Suprapubic skin (tissue), 4 donors: ENCODE results near the gene SQSTM1. TPM values are rescaled to one million over a fixed set of nuclear protein-coding genes. Genes with fewer than 3 reads are reported as not detected.
"Not testable (repeated sequence)": the region's sequence is repeated elsewhere in the genome, so short reads cannot be mapped to it uniquely, and the experiment has no call there.

Source experiments
- DNase-seq, 2 donors: peaks; one replicate each; pipeline ENCODE4 v3.0.0-alpha.2; 2019; ENCODE audit warnings: low spot score in 2 of 2
- H3K27ac ChIP-seq: fragments of 200-600 bp; sonication (generic); one replicate; pipeline ENCODE4 v1.5.1; 2019
- H3K27me3 ChIP-seq: fragments of 200-600 bp; sonication (generic); one replicate; pipeline ENCODE4 v1.5.1; 2019
- H3K36me3 ChIP-seq: fragments of 200-600 bp; sonication (generic); one replicate; pipeline ENCODE4 v1.5.1; 2019
- H3K4me1 ChIP-seq: fragments of 200-600 bp; sonication (generic); one replicate; pipeline ENCODE4 v1.5.1; 2019
- H3K4me3 ChIP-seq: fragments of 200-600 bp; sonication (generic); one replicate; pipeline ENCODE4 v1.5.1; 2019; ENCODE audit warnings: mild to moderate bottlenecking
- H3K9me3 ChIP-seq: fragments of 200-600 bp; sonication (generic); one replicate; pipeline ENCODE4 v1.5.1; 2019
- EP300 ChIP-seq: sonication (generic); formaldehyde crosslinking; IDR thresholded peaks from one replicate; pipeline ENCODE4 v1.6.1; 2017; ENCODE audit warnings: antibody characterized with exemption
- POLR2A ChIP-seq, 2 donors: fragments of 450-650 bp; IDR thresholded peaks; one replicate each; pipeline ENCODE4 v1.6.1; 2017; ENCODE audit warnings: antibody characterized with exemption in 2 of 2, mild to moderate bottlenecking in 2 of 2, moderate library complexity in 2 of 2
- POLR2AphosphoS5 ChIP-seq, 3 donors: sonication (generic); formaldehyde crosslinking; IDR thresholded peaks; one replicate each; pipeline ENCODE4 v1.6.1; 2017; ENCODE audit warnings: antibody characterized with exemption in 3 of 3
- WGBS: methylation state at CpG from one replicate; pipeline ENCODE4 v1.1.5; 2018; 5-methylcytosine and 5-hydroxymethylcytosine counted together
- total RNA-seq, 4 donors: library from RNA; depleted of rRNA; stranded (reverse); fragments of >200 nt; gene quantifications; one replicate each; pipeline ENCODE4 v1.1.0, GENCODE V29; 2016
- TF ChIP-seq, protein P1 (sequence below), 2 donors: fragments of 200-600 bp in 1 of 2; fragments of 450-650 bp in 1 of 2; sonication (generic) in 1 of 2; IDR thresholded peaks; one replicate each; pipeline ENCODE4 v1.5.1; 2016 to 2019; ENCODE audit warnings: antibody characterized with exemption in 2 of 2, mild to moderate bottlenecking in 1 of 2, moderate library complexity in 1 of 2

Gene SQSTM1
- total RNA-seq, 4 donors from 2014 or later = 183 to 282 (median 265) TPM

DNA sequence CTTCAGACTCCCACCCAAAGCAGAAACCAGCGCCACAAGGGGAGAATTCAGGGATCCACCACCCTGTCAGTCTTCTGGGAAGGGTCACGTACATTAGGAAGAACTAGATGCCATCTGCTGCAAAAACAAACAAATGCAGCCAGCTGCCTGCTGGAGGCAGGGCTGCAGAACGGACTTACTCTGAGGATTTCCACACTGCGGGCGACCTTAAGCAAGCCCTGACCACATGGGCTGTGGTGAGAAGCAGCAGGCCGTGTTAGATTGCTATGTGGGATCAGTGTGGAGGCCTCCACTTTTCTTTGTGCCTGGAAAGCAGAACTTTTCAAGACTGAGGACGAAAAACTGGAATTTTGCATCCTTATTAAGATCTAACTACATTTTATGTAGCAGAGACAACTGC, 40.3 kb upstream of the SQSTM1 start:
- H3K27ac ChIP-seq = no peak overlapping the region
- no peaks in the 10 kb centered on the region for H3K4me1 ChIP-seq
- no peaks in the 10 kb centered on the region for H3K9me3 ChIP-seq
- TF ChIP-seq POLR2AphosphoS5 (IDR thresholded peaks at IDR 0.05) (no peak), POLR2A (IDR thresholded peaks at IDR 0.05) (no peak), EP300 (no peak)
- TF ChIP-seq, protein P1, sequence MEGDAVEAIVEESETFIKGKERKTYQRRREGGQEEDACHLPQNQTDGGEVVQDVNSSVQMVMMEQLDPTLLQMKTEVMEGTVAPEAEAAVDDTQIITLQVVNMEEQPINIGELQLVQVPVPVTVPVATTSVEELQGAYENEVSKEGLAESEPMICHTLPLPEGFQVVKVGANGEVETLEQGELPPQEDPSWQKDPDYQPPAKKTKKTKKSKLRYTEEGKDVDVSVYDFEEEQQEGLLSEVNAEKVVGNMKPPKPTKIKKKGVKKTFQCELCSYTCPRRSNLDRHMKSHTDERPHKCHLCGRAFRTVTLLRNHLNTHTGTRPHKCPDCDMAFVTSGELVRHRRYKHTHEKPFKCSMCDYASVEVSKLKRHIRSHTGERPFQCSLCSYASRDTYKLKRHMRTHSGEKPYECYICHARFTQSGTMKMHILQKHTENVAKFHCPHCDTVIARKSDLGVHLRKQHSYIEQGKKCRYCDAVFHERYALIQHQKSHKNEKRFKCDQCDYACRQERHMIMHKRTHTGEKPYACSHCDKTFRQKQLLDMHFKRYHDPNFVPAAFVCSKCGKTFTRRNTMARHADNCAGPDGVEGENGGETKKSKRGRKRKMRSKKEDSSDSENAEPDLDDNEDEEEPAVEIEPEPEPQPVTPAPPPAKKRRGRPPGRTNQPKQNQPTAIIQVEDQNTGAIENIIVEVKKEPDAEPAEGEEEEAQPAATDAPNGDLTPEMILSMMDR (IDR thresholded peaks at IDR 0.05) = no peak
- WGBS = 82% methylated on average over 7 of the region's 7 CpGs
- H3K36me3 ChIP-seq = peaks cover 45% of the 10 kb centered on the region
- no peak for DNase-seq
- no peaks in the 10 kb centered on the region for H3K27me3 ChIP-seq
- no peak overlapping the region for H3K4me3 ChIP-seq

DNA sequence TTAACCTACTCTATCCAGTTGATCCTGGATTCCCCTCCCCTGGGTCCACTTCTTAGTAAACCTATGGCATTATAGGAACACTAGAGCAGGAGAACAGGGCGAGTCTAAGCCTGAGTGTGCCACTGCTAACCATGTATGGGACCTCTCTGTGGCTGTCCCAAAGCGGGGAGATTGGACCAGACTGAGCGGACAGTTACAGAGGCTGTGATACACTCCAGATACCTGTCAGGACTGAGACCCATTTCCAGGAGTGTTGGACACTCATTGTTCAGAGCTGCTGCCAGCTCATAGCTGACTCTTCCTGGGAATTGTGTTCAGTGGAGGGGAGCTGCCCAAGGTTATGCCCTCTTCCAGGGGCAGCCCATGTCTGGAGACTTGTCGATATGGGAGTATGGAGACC, 38.9 kb upstream of the SQSTM1 start:
- DNase-seq = no peak
- Histone ChIP-seq H3K27me3 (no peaks in the 10 kb centered on the region), H3K36me3 (peaks cover 30% of the 10 kb centered on the region), H3K4me1 (no peaks in the 10 kb centered on the region), H3K4me3 (no peak overlapping the region), H3K27ac (no peak overlapping the region), H3K9me3 (no peaks in the 10 kb centered on the region)
- TF ChIP-seq EP300 = no peak
- TF ChIP-seq, protein P1 (IDR thresholded peaks at IDR 0.05) = no peak
- no peak for TF ChIP-seq POLR2A (IDR thresholded peaks at IDR 0.05)
- TF ChIP-seq POLR2AphosphoS5 (IDR thresholded peaks at IDR 0.05) = no peak
- 95% methylated on average over 4 of the region's 4 CpGs for WGBS

DNA sequence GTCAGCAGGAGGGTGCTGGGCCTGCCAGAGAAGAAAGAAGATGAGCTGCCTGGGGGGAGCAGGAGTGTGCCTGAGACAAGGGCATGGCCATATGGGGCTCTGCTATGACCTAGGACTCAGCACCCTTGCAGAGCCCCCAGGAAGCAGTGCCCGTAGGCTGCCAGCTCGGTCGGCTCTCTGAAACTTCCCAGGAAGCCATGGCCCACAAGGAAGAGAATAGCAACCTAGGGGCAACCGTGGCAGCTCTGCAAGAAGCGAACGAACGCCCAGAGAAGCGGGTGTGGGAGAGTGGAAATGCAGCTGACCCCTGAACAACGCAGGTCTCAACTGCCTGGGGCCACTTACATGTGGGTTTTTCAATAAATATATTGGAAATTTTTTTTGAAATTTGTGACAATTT, 37.6 kb upstream of the SQSTM1 start:
- TF ChIP-seq, protein P1 (IDR thresholded peaks at IDR 0.05) = no peak
- TF ChIP-seq EP300 (no peak), POLR2AphosphoS5 (IDR thresholded peaks at IDR 0.05) (no peak), POLR2A (IDR thresholded peaks at IDR 0.05) (no peak)
- Histone ChIP-seq H3K36me3 (peaks cover 28% of the 10 kb centered on the region), H3K9me3 (no peaks in the 10 kb centered on the region), H3K4me1 (no peaks in the 10 kb centered on the region), H3K27ac (no peak overlapping the region), H3K4me3 (no peak overlapping the region), H3K27me3 (no peaks in the 10 kb centered on the region)
- no peak for DNase-seq
- 94% methylated on average over 9 of the region's 9 CpGs for WGBS

DNA sequence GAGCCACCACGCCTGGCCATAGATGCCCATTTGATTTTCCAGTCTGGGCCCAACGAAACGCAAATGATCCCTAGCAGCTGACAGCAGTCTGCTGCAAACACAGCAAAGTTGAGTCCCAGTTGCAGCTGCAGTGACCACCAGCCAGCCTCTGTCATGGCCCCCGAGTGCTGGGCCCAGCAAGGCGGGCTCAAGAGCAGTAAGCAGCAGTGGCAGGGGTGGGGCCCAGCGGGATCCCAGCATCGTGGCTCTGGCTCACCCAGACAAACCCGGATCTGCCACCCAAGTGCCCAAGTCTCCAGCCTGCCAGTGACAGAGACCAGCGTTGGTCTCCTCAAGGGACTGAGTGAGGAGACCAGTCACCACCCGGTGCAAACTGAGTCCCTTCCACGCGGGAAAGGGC, 33.8 kb upstream of the SQSTM1 start:
- no peak for TF ChIP-seq EP300
- TF ChIP-seq POLR2A (IDR thresholded peaks at IDR 0.05) = no peak
- no peak for TF ChIP-seq POLR2AphosphoS5 (IDR thresholded peaks at IDR 0.05)
- TF ChIP-seq, protein P1 (IDR thresholded peaks at IDR 0.05) = no peak
- H3K27ac ChIP-seq = no peak overlapping the region
- H3K4me3 ChIP-seq = no peak overlapping the region
- H3K36me3 ChIP-seq = peaks cover 4% of the 10 kb centered on the region
- H3K9me3 ChIP-seq = no peaks in the 10 kb centered on the region
- H3K4me1 ChIP-seq = peaks cover 3% of the 10 kb centered on the region
- DNase-seq = no peak
- H3K27me3 ChIP-seq = no peaks in the 10 kb centered on the region
- WGBS = 87% methylated on average over 12 of the region's 12 CpGs

DNA sequence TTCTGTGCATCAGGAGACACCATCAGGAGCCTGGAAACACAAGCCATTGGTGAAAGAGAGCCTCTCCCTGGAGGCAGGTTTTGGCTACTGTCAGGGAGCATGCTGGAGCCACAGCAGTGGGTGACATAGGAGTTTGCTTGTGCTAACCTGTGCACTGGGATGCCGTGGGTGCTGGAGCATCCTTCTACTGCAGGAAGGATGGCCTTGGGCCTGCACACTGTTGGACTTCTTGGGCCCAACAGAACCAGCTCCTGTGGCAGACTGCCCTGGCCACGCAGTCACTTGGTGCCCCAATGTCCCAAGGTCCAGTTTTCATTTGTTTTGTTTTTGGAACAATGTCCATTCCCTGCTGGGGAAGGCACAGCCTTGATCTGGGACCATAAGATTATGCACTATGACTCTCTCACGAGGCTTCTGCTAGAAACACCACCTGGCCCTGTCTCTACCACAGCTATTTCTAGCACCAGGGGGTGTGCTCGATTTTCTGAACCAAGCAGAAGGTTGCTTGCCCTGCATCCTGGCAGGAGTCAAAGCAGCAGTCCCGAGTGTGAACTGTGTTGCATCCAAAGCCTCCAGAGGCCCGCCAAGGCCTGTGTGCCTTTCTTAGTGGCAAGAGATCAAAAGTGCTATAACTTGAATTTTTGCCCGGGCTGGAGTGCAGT, 32.4 kb upstream of the SQSTM1 start:
- H3K4me3 ChIP-seq = no peak overlapping the region
- H3K27me3 ChIP-seq = no peaks in the 10 kb centered on the region
- H3K4me1 ChIP-seq = peaks cover 17% of the 10 kb centered on the region
- no peak for DNase-seq
- no peak overlapping the region for H3K27ac ChIP-seq
- TF ChIP-seq, protein P1 (IDR thresholded peaks at IDR 0.05) = no peak
- TF ChIP-seq POLR2A (IDR thresholded peaks at IDR 0.05) = no peak
- TF ChIP-seq POLR2AphosphoS5 (IDR thresholded peaks at IDR 0.05) = no peak
- no peak for TF ChIP-seq EP300
- 58% methylated on average over 4 of the region's 7 CpGs for WGBS
- no peaks in the 10 kb centered on the region for H3K9me3 ChIP-seq
- H3K36me3 ChIP-seq = no peaks in the 10 kb centered on the region

DNA sequence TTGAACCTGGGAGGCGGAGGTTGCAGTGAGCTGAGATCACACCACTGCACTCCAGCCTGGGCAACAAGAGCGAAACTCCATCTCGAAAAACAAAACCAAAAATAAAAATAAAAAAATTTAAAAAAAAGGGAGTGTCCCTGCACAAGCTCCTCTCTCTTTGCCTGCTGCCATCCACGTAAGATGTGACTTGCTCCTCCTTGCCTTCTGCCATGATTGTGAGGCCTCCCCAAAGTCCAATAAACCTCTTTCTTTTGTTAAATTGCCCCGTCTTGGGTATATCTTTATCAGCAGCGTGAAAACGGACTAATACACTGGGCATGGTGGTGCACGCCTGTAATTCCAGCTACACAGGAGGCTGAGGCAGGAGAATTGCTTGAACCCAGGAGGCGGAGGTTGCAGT, 31.4 kb upstream of the SQSTM1 start:
- H3K27me3 ChIP-seq, H3K4me3 ChIP-seq, H3K9me3 ChIP-seq, H3K36me3 ChIP-seq, DNase-seq, H3K27ac ChIP-seq: not testable (repeated sequence)
- WGBS = 94% methylated on average over 9 of the region's 9 CpGs
- peaks cover 26% of the 10 kb centered on the region for H3K4me1 ChIP-seq
